Endothelial cell of umbilical vein (primary cell): ENCODE data around the gene IMPDH2. TPM values are rescaled to one million over a fixed set of nuclear protein-coding genes. Genes with fewer than 3 reads are reported as not detected.
A peak's percentile ranks its signal among the peaks of the same experiment; 100 is the strongest.

ENCODE experiments used
- BruUV-seq: library from RNA; stranded (reverse); fragments of 400-500 nt; replicated peaks from 2 replicates; lab custom pipeline; 2021; lab: Mats Ljungman, UMichigan
- CTCF ChIA-PET: fragments of 300-600, 350-600 bp; sonication (Branson Sonifier 250); formaldehyde crosslinking; loops from one replicate; lab custom pipeline; 2021; ENCODE audit warnings: antibody characterized with exemption, inconsistent platforms; lab: Charles Lee
- POLR2A ChIA-PET: fragments of 300-600, 350-600 bp; sonication (Branson Sonifier 250); formaldehyde crosslinking; loops from one replicate; lab custom pipeline; 2021; ENCODE audit warnings: antibody characterized with exemption, inconsistent platforms; lab: Charles Lee
- DNase-seq: peaks from one replicate; pipeline ENCODE4 v3.0.0-alpha.2; 2011; ENCODE audit warnings: low read depth, low spot score
- FAIRE-seq: peaks from 2 replicates; lab custom pipeline; 2011; peaks lifted over from hg19 to GRCh38; lab: Jason Lieb, UNC
- H2AFZ ChIP-seq: 2 replicates; pipeline ENCODE4 v1.6.0; 2012; ENCODE audit warnings: low read depth, low read length, control low read depth, inconsistent platforms
- H3K27ac ChIP-seq: 2 replicates; pipeline ENCODE4 v1.5.1; 2011; ENCODE audit warnings: low read depth, mild to moderate bottlenecking, control low read depth, low read length, moderate library complexity; ENCODE audit not compliant: insufficient read depth
- H3K27me3 ChIP-seq, 2 experiments: 2 replicates each; pipeline versions ENCODE4 v1.6.0 to v1.6.1; 2011; ENCODE audit warnings: low read length in 2 of 2, mixed read lengths in 1 of 2; ENCODE audit not compliant: control insufficient read depth in 2 of 2, insufficient read depth in 2 of 2
- H3K36me3 ChIP-seq, 2 experiments: 2 replicates in 1 of 2; 3 replicates in 1 of 2; pipeline ENCODE4 v1.5.1; 2011; ENCODE audit warnings: low read length in 2 of 2, mild to moderate bottlenecking in 1 of 2, moderate library complexity in 1 of 2; ENCODE audit not compliant: control insufficient read depth in 2 of 2, insufficient read depth in 2 of 2; ENCODE audit errors: extremely low read depth in 1 of 2
- H3K4me1 ChIP-seq: 3 replicates; pipeline ENCODE4 v1.5.1; 2011; ENCODE audit warnings: mild to moderate bottlenecking, low read length; ENCODE audit not compliant: control insufficient read depth, insufficient read depth; ENCODE audit errors: extremely low read depth
- H3K4me2 ChIP-seq: 2 replicates; pipeline ENCODE4 v1.6.1; 2011; ENCODE audit warnings: low read length, control low read depth, mixed read lengths; ENCODE audit not compliant: insufficient read depth
- H3K4me3 ChIP-seq, 3 experiments: fragments of 200-600 bp in 1 of 3; sonication (generic), shearing (Covaris generic) in 1 of 3; replicated peaks in 1 of 3; 2 replicates each; pipeline ENCODE4 v1.5.1; 2011 to 2016; ENCODE audit warnings: control low read depth in 3 of 3, low read length in 3 of 3, mild to moderate bottlenecking in 2 of 3, inconsistent platforms in 1 of 3, low read depth in 1 of 3, moderate library complexity in 1 of 3; ENCODE audit not compliant: insufficient read depth in 1 of 3
- H3K79me2 ChIP-seq: 2 replicates; pipeline ENCODE4 v1.6.0; 2012; ENCODE audit warnings: low read length, inconsistent platforms; ENCODE audit not compliant: control insufficient read depth, insufficient read depth
- H3K9ac ChIP-seq: replicated peaks from 2 replicates; pipeline ENCODE3; 2011; ENCODE audit warnings: low read length, control low read depth; ENCODE audit not compliant: insufficient read depth; ENCODE audit errors: extremely low read depth
- H3K9me1 ChIP-seq: replicated peaks from 3 replicates; pipeline ENCODE4 v1.6.0; 2011; ENCODE audit warnings: mild to moderate bottlenecking, low read length; ENCODE audit not compliant: control insufficient read depth, insufficient read depth; ENCODE audit errors: extremely low read depth
- H3K9me3 ChIP-seq: replicated peaks from 2 replicates; pipeline ENCODE4 v1.5.1; 2012; ENCODE audit warnings: low read length, inconsistent platforms; ENCODE audit not compliant: control insufficient read depth, insufficient read depth
- H4K20me1 ChIP-seq: replicated peaks from 2 replicates; pipeline ENCODE3; 2011; ENCODE audit warnings: mild to moderate bottlenecking, low read length; ENCODE audit not compliant: control insufficient read depth, insufficient read depth; ENCODE audit errors: extremely low read depth
- EZH2 ChIP-seq: IDR thresholded peaks from 2 replicates; pipeline ENCODE4 v1.6.1; 2012; ENCODE audit warnings: borderline replicate concordance, low read depth, mild to moderate bottlenecking, moderate library complexity, low read length, inconsistent platforms; ENCODE audit not compliant: severe bottlenecking
- GATA2 ChIP-seq: IDR thresholded peaks from 2 replicates; pipeline ENCODE4 v1.7.0; 2011; ENCODE audit warnings: low read depth, mild to moderate bottlenecking, moderate library complexity, mixed read lengths, low read length; ENCODE audit not compliant: insufficient read length, insufficient read depth
- JUN ChIP-seq: IDR thresholded peaks from 2 replicates; pipeline ENCODE4 v1.6.1; 2011; ENCODE audit warnings: borderline replicate concordance, low read depth; ENCODE audit not compliant: insufficient read length, insufficient read depth
- MYC ChIP-seq: IDR thresholded peaks from one replicate; pipeline ENCODE4 v1.6.1; 2011; ENCODE audit warnings: mild to moderate bottlenecking, low read depth, low read length
- POLR2A ChIP-seq: IDR thresholded peaks from 2 replicates; pipeline ENCODE4 v1.6.1; 2012; ENCODE audit warnings: low read depth, mild to moderate bottlenecking, control low read depth, low read length
- POLR2AphosphoS5 ChIP-seq: IDR thresholded peaks from 2 replicates; pipeline ENCODE4 v1.6.1; 2012; ENCODE audit warnings: low read depth, mild to moderate bottlenecking, control low read depth, low read length, moderate library complexity; ENCODE audit not compliant: insufficient read depth
- dilution Hi-C: fragments of 300-500 bp; cut with MboI; formaldehyde crosslinking; loops from one replicate; pipeline ENCODE4 v1.15.0; 2019; ENCODE audit warnings: low sequenced_read_pairs; ENCODE audit not compliant: extremely low pct_ligation_motif_present
- intact Hi-C: fragments of 100-400 bp; cut with micrococcal nuclease; formaldehyde crosslinking; loops from one replicate; pipeline ENCODE4 v1.10.0; 2022
- polyA plus RNA-seq, 4 experiments: library from polyadenylated mRNA; depleted of rRNA in 3 of 4; stranded (reverse) in 3 of 4; unstranded in 1 of 4; fragments of >200 nt; gene quantifications; 2 replicates each; pipeline versions ENCODE4 v1.2.1 to v1.2.3, GENCODE V29; 2011 to 2012; ENCODE audit warnings: missing spikeins in 1 of 4
- total RNA-seq: library from RNA; stranded (reverse); gene quantifications from 2 replicates; pipeline ENCODE4 v1.2.3, GENCODE V29; 2021
- TF ChIP-seq, protein P1 (sequence below), 2 donors: IDR thresholded peaks; 1 replicate in 1 of 2; 2 replicates in 1 of 2; pipeline ENCODE4 v1.5.1; 2011; ENCODE audit warnings: low read length in 2 of 2, mild to moderate bottlenecking in 2 of 2, moderate library complexity in 2 of 2, control low read depth in 1 of 2, inconsistent platforms in 1 of 2, low read depth in 1 of 2; ENCODE audit not compliant: insufficient read depth in 1 of 2; ENCODE audit errors: extremely low read depth in 1 of 2
- TF ChIP-seq, protein P2 (sequence below): IDR thresholded peaks from 2 replicates; pipeline ENCODE4 v1.6.1; 2011; ENCODE audit not compliant: insufficient read depth, insufficient read length

The IMPDH2 gene
- total and polyA plus RNA-seq, 2 donors (not counting 3 experiments of a cell fraction or from before 2014, with no cell fraction given), result 167 to 189 TPM

DNA sequence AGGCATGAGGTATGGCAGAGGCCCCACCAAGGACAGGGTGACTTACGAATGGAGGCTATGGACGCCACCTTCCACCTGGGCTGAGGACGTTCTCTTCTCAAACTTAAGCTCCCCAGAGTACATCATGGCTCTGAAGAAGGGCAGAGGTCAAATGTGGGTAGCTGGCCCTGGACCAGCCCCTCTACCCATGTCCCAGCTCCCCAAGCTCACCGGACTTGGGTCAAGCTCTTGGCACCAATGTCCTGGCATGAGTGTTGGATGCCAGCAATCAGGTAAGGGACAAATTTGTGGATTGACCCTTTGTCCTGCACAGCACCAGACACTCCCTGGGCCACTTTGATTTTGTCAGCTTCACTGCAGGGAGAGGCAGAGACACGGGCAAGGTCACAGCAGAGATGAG, 4.7 kb downstream of the IMPDH2 start:
- no peak overlapping the region for H3K27ac ChIP-seq
- no peaks in the 10 kb centered on the region for H3K9me3 ChIP-seq
- H3K9ac ChIP-seq, result no peak overlapping the region
- dilution Hi-C loops (no loop called here), intact Hi-C loops (no loop called here)
- H3K79me2 ChIP-seq, result peaks cover 56% of the 10 kb centered on the region
- ChIA-PET POLR2A (interaction anchor here (2.4 kb wide), 1 partner anchor 17 kb away, joined by 10 read pairs; the partner anchor contains the start of gene WDR6), CTCF (interaction anchor here (0.5 kb wide), 1 partner anchor 166 kb away, joined by 3 read pairs; no protein-coding TSS in a partner anchor)
- TSS peak; percentile 0 for BruUV-seq
- no peaks in the 10 kb centered on the region for H3K9me1 ChIP-seq
- peaks cover 13 to 27% of the 10 kb centered on the region in 2 experiments for H3K36me3 ChIP-seq
- H3K4me3 ChIP-seq, result no peak overlapping the region
- no peak for DNase-seq
- no peak for TF ChIP-seq GATA2
- TF ChIP-seq JUN, result no peak
- TF ChIP-seq, protein P1, sequence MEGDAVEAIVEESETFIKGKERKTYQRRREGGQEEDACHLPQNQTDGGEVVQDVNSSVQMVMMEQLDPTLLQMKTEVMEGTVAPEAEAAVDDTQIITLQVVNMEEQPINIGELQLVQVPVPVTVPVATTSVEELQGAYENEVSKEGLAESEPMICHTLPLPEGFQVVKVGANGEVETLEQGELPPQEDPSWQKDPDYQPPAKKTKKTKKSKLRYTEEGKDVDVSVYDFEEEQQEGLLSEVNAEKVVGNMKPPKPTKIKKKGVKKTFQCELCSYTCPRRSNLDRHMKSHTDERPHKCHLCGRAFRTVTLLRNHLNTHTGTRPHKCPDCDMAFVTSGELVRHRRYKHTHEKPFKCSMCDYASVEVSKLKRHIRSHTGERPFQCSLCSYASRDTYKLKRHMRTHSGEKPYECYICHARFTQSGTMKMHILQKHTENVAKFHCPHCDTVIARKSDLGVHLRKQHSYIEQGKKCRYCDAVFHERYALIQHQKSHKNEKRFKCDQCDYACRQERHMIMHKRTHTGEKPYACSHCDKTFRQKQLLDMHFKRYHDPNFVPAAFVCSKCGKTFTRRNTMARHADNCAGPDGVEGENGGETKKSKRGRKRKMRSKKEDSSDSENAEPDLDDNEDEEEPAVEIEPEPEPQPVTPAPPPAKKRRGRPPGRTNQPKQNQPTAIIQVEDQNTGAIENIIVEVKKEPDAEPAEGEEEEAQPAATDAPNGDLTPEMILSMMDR (IDR thresholded peaks at IDR 0.05; ENCODE audit: extremely low read depth in 1 of 2, insufficient read depth in 1 of 2, low read depth in 1 of 2, low read length in 2 of 2), result no peak
- no peak for TF ChIP-seq POLR2A
- no peak for TF ChIP-seq POLR2AphosphoS5
- no peak for TF ChIP-seq MYC
- no peak for TF ChIP-seq EZH2
- TF ChIP-seq, protein P2, sequence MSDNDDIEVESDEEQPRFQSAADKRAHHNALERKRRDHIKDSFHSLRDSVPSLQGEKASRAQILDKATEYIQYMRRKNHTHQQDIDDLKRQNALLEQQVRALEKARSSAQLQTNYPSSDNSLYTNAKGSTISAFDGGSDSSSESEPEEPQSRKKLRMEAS, result no peak
- H3K4me1 ChIP-seq, result peaks cover 29% of the 10 kb centered on the region
- no peak overlapping the region for H3K4me2 ChIP-seq
- no peak overlapping the region for H2AFZ ChIP-seq
- FAIRE-seq, result no peak
- H3K27me3 ChIP-seq, result no peaks in the 10 kb centered on the region
- no peaks in the 10 kb centered on the region for H4K20me1 ChIP-seq
